ENCODE results near the gene PLCG1. TPM values are rescaled to one million over a fixed set of nuclear protein-coding genes. Genes with fewer than 3 reads are reported as not detected.

PLCG1 gene
- total RNA-seq, 2 donors from 2014 or later, result 40.0 to 87.7 TPM

DNA sequence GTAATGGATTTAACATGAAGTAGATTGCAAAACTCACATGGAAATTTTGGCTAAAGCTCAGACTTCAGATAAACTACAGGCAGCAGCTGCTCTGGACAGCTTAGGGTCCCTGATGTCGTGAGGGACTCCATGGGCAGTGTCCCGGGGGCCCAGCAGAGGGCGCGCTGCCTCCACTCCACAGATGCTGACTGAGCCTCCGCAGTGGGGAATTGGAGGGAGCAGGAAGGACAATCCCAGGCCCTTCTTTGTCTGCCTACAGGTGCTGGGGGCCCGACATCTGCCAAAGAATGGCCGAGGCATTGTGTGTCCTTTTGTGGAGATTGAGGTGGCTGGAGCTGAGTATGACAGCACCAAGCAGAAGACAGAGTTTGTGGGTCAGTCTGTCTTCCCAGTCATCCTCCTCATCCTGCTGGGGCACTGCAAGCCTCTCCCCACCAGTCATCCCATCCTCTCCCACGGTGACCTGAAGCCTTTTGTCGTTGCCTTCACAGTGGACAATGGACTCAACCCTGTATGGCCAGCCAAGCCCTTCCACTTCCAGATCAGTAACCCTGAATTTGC, 35.9 kb downstream of the PLCG1 start:
- 8 to 13% methylated on average over 5 to 9 of the region's 9 CpGs for WGBS, 2 donors
- H3K27me3 ChIP-seq, result no peaks in the 10 kb centered on the region
- ATAC-seq (peak; percentile 92), DNase-seq (peak; percentile 85 to 91 (median 86))
- intact Hi-C loops (cut with DNase I), result no loop called here
- TF ChIP-seq POLR2A (IDR thresholded peaks at IDR 0.05), result no peak
- TF ChIP-seq, protein P1, sequence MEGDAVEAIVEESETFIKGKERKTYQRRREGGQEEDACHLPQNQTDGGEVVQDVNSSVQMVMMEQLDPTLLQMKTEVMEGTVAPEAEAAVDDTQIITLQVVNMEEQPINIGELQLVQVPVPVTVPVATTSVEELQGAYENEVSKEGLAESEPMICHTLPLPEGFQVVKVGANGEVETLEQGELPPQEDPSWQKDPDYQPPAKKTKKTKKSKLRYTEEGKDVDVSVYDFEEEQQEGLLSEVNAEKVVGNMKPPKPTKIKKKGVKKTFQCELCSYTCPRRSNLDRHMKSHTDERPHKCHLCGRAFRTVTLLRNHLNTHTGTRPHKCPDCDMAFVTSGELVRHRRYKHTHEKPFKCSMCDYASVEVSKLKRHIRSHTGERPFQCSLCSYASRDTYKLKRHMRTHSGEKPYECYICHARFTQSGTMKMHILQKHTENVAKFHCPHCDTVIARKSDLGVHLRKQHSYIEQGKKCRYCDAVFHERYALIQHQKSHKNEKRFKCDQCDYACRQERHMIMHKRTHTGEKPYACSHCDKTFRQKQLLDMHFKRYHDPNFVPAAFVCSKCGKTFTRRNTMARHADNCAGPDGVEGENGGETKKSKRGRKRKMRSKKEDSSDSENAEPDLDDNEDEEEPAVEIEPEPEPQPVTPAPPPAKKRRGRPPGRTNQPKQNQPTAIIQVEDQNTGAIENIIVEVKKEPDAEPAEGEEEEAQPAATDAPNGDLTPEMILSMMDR (IDR thresholded peaks at IDR 0.05), result peak; percentile 89 to 96 (median 95)
- H3K27ac ChIP-seq, result peak overlapping the region in 2 of 4 donors; percentile 26 to 34
- peaks cover 7% of the 10 kb centered on the region for H3K4me1 ChIP-seq
- peaks cover 0 to 2% of the 10 kb centered on the region in 2 donors for H3K36me3 ChIP-seq (replicated peaks in 1 of 2; ENCODE audit: insufficient read depth in 1 of 2, low read depth in 2 of 2)
- H3K9me3 ChIP-seq, result no peaks in the 10 kb centered on the region
- no peak overlapping the region for H3K4me3 ChIP-seq

DNA sequence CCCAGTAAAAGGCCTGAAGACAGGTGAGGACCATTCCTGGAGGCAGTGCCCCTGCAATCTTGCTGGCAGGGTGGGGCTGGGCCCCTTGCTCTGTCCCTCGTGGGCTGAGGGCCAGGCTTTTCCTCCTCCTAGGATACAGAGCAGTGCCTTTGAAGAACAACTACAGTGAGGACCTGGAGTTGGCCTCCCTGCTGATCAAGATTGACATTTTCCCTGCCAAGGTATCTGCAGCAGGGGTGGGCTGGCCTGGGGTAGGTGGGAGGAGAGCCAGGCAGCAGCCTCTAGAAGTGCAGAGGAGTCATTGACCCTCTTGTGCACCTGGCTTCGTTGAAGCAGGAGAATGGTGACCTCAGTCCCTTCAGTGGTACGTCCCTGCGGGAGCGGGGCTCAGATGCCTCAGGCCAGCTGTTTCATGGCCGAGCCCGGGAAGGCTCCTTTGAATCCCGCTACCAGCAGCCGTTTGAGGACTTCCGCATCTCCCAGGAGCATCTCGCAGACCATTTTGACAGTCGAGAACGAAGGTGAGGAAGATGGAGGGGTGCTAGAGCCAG, 36.5 kb downstream of the PLCG1 start:
- H3K9me3 ChIP-seq, result no peaks in the 10 kb centered on the region
- peaks cover 7% of the 10 kb centered on the region for H3K4me1 ChIP-seq
- no peak for ATAC-seq
- 90 to 92% methylated on average over 12 of the region's 13 CpGs for WGBS, 2 donors
- peak in 1 of 4 donors; percentile 10 for DNase-seq
- H3K36me3 ChIP-seq (replicated peaks in 1 of 2; ENCODE audit: insufficient read depth in 1 of 2, low read depth in 2 of 2), result peaks cover 0 to 2% of the 10 kb centered on the region in 2 donors
- TF ChIP-seq, protein P1 (IDR thresholded peaks at IDR 0.05), result no peak
- no peak for TF ChIP-seq POLR2A (IDR thresholded peaks at IDR 0.05)
- H3K27ac ChIP-seq, result no peak overlapping the region
- no peaks in the 10 kb centered on the region for H3K27me3 ChIP-seq
- no peak overlapping the region for H3K4me3 ChIP-seq
- intact Hi-C loops (cut with DNase I), result no loop called here

DNA sequence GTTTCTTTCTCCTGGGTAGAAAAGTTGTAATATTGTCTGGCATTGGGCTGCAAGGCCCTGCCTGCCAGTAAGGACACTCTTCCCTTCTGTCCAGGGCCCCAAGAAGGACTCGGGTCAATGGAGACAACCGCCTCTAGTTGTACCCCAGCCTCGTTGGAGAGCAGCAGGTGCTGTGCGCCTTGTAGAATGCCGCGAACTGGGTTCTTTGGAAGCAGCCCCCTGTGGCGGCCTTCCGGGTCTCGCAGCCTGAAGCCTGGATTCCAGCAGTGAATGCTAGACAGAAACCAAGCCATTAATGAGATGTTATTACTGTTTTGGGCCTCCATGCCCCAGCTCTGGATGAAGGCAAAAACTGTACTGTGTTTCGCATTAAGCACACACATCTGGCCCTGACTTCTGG, 37.0 kb downstream of the PLCG1 start:
- Histone ChIP-seq H3K4me3 (no peak overlapping the region), H3K27me3 (no peaks in the 10 kb centered on the region), H3K9me3 (no peaks in the 10 kb centered on the region), H3K4me1 (peaks cover 7% of the 10 kb centered on the region), H3K36me3 (replicated peaks in 1 of 2; ENCODE audit: insufficient read depth in 1 of 2, low read depth in 2 of 2) (peaks cover 0 to 2% of the 10 kb centered on the region in 2 donors), H3K27ac (no peak overlapping the region)
- 96 to 100% methylated on average over 5 to 9 of the region's 10 CpGs for WGBS, 2 donors
- ATAC-seq (no peak), DNase-seq (peak in 1 of 4 donors; percentile 8)
- no peak for TF ChIP-seq POLR2A (IDR thresholded peaks at IDR 0.05)
- TF ChIP-seq, protein P1 (IDR thresholded peaks at IDR 0.05), result no peak
- intact Hi-C loops (cut with DNase I), result no loop called here

DNA sequence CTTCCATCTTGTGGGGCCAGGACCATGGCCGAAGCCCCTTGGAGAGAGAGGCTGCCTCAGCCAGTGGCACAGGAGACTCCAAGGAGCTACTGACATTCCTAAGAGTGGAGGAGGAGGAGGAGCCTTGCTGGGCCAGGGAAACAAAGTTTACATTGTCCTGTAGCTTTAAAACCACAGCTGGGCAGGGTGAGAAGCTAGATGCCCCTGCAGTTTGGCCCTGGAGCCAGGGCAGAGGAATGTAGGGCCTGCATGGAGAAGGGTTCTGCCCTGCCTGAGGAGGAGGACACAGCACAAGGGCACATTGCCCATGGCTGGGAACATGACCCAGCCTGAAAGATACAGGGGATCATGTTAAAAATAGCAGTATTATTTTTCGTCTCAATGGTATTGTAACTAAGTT, 37.4 kb downstream of the PLCG1 start:
- TF ChIP-seq POLR2A (IDR thresholded peaks at IDR 0.05), result no peak
- TF ChIP-seq, protein P1 (IDR thresholded peaks at IDR 0.05), result no peak
- Histone ChIP-seq H3K4me1 (peaks cover 7% of the 10 kb centered on the region), H3K36me3 (replicated peaks in 1 of 2; ENCODE audit: insufficient read depth in 1 of 2, low read depth in 2 of 2) (peaks cover 0 to 2% of the 10 kb centered on the region in 2 donors), H3K27me3 (no peaks in the 10 kb centered on the region), H3K9me3 (no peaks in the 10 kb centered on the region), H3K4me3 (no peak overlapping the region), H3K27ac (no peak overlapping the region)
- no peak for DNase-seq
- ATAC-seq, result no peak
- intact Hi-C loops (cut with DNase I), result no loop called here
- 79% methylated on average over 2 of the region's 2 CpGs for WGBS, 2 donors

DNA sequence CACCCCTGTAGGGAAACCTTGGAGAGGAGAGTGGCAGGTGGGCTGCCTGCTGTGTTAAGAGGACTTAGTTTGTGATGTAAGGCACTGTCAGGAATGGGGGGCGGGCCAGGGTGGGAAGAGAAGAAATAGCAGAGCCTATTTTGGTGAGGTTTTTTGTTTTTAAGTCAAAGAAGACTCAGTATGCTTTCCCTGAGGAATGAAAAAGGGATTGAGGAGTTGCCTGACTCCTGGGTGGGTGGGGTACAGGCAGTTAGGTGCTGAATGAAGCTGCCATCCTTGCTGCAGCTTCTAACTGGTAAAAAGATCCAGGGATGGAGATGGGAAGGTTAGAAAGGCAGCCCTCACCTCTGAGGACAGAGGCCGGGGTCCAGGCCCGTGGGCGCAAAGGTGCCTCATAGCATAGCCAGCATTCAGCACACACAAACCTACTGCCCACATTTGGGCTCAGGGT, 37.9 kb downstream of the PLCG1 start:
- intact Hi-C loops (cut with DNase I), result no loop called here
- H3K36me3 ChIP-seq (replicated peaks in 1 of 2; ENCODE audit: insufficient read depth in 1 of 2, low read depth in 2 of 2), result peaks cover 0 to 2% of the 10 kb centered on the region in 2 donors
- H3K4me3 ChIP-seq, result no peak overlapping the region
- no peak for DNase-seq
- H3K27me3 ChIP-seq, result no peaks in the 10 kb centered on the region
- TF ChIP-seq POLR2A (IDR thresholded peaks at IDR 0.05), result no peak
- TF ChIP-seq, protein P1 (IDR thresholded peaks at IDR 0.05), result no peak
- H3K9me3 ChIP-seq, result no peaks in the 10 kb centered on the region
- no peak overlapping the region for H3K27ac ChIP-seq
- ATAC-seq, result no peak
- 89 to 92% methylated on average over 4 of the region's 4 CpGs for WGBS, 2 donors
- H3K4me1 ChIP-seq, result peaks cover 7% of the 10 kb centered on the region

Measured in body of pancreas (tissue), 4 donors.